GM21381 (cell line): ENCODE measurements around the gene FTL.

Source experiments
- ATAC-seq: cut with Tn5 transposase; IDR thresholded peaks from one replicate; pipeline ENCODE4 v1.9.1; 2021; ENCODE audit warnings: mild to moderate bottlenecking, moderate library complexity; ENCODE audit not compliant: unreplicated experiment

FTL gene

DNA sequence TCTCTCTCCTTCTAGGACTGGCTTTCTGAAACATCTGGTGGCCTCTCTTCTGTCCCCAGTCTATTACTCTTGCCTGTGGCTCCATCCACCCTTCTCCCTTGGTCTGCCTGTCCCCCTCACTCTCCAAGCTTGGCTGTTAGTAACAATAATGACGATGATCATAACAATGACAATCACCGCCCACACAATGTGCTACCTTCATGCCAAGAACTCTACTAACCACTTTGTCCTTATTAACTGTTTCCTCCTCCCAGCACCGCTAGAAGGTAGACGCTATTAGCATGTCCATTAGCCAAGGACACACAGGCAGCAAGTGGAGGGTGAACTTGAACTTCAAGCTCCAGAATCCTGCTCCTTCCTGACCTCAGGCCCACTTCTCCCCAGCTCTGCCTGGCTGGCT lies 25.3 kb downstream of the FTL start:
- no peak for ATAC-seq

- no peak for ATAC-seq
Measured at GRCh38 chr19:48991011-48991609, 26.0 kb downstream of the FTL start.

- ATAC-seq: no peak
Measured at GRCh38 chr19:48991873-48992580, 26.9 kb downstream of the FTL start.

- no peak for ATAC-seq
Measured at GRCh38 chr19:48992581-48993174, 27.6 kb downstream of the FTL start.

DNA sequence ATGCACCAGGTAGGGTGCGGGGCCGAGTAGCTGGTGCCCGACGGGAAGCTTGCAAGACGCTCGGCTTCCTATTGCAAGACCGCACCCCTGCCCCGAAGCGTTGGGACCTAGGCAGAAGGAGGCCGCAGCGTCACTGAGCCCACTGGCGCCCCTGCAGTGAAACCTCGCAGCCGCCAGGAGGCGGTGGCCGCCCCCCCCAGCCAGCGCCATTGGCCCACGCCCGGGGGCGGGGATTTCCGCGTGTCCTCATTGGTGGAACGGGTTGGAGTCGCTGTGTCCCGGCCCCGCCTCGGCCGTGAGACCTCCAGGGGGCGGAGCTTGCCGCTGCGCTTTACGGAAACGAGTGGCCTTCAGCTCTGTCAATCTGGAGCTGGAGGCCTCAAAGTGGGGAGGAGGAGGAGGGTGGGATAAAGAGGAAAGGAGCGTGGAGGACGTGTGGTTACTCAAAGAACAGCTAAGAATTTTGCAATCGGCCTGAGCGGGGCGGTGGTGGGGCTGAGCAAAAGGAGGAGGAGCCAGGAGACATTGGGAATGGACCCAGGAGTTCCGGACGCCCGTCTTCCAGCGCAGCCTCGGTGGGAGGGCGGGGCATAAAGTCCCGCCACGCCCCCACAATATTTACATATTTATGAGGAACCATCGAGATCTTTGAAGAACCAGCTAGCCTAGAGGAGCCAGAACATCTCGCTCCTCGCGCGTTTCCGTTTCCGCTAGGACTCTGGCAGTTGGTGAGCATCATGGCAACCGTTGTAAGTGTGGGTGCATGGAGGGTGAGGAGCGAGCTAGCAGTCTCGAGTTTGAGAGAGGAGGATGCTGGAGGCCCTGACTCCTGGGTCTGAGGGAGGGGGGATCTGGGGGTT lies 28.3 kb downstream of the FTL start, which contains the start of the genes GYS1 and RUVBL2:
TSS of gene GYS1 (minus strand) at position 135 of the 860 bp plus-strand sequence. CDS start 197 bp downstream, outside the sequence.
TSS of gene RUVBL2 (plus strand) at position 713 of the 860 bp plus-strand sequence. CDS start at position 738, 25 bp downstream.
- ATAC-seq: peak; percentile 87

- no peak for ATAC-seq
Measured at GRCh38 chr19:48994035-48994386, 28.9 kb downstream of the FTL start.

DNA sequence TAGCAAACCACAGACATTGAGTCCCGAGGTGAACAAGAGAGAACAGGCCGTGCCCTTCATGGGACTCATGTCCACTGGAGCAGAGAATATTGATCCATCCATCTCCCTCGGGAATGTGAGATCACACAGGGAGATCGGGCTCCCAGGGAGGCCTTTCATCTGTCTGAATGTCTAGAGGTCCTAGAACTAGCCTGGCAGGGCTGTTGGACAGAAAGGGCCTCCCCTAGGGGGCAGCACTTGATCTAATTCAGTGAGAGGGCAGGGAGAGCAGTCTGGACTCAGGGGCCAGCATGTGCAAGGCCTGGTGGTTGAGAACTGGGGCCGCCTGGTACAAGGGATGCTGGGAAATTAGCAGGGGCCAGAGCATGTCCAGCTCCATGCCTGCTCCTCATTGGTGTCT lies 32.9 kb downstream of the FTL start:
- no peak for ATAC-seq

- ATAC-seq: no peak
Measured at GRCh38 chr19:48999481-49000325, 34.6 kb downstream of the FTL start.

GRCh38 chr19:49004133-49004532 lies 39.0 kb downstream of the FTL start:
- no peak for ATAC-seq

GRCh38 chr19:49004964-49005614 lies 40.0 kb downstream of the FTL start:
- no peak for ATAC-seq

DNA sequence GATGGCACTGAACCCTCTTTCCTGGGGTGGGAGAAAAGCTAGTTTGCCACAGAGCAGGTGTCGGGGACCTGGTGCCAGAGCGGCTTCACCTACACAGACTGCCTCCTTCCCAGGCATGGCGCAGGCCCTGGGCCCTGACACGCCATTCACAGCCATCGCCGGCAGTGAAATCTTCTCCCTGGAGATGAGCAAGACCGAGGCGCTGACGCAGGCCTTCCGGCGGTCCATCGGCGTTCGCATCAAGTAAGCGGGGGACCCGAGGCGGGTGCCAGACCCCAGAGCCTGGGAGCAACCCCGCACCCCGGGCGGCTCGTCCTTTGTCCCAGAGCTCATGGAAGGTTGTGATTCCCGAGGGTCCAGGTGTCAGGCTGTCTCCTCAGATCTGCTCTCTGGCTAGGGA lies 41.8 kb downstream of the FTL start:
- ATAC-seq: no peak

- no peak for ATAC-seq
Measured at GRCh38 chr19:49009828-49010227, 44.7 kb downstream of the FTL start.

DNA sequence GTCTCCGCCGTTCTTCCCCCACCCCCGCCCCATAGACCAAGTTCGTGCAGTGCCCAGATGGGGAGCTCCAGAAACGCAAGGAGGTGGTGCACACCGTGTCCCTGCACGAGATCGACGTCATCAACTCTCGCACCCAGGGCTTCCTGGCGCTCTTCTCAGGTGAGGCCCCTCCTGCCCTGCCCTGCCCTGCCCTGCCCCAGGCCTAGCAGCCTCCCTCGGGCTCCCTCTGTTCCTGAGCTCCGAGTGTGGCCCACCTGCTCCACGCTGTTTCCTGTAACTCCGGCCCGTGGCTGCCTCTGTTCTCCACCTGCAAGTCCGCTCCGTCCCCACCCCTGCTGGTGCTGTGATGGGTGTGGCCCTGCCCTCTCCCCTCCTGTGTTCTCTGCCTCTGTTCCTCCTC lies 45.3 kb downstream of the FTL start:
- no peak for ATAC-seq

GRCh38 chr19:49011194-49011593 lies 46.1 kb downstream of the FTL start:
- no peak for ATAC-seq

DNA sequence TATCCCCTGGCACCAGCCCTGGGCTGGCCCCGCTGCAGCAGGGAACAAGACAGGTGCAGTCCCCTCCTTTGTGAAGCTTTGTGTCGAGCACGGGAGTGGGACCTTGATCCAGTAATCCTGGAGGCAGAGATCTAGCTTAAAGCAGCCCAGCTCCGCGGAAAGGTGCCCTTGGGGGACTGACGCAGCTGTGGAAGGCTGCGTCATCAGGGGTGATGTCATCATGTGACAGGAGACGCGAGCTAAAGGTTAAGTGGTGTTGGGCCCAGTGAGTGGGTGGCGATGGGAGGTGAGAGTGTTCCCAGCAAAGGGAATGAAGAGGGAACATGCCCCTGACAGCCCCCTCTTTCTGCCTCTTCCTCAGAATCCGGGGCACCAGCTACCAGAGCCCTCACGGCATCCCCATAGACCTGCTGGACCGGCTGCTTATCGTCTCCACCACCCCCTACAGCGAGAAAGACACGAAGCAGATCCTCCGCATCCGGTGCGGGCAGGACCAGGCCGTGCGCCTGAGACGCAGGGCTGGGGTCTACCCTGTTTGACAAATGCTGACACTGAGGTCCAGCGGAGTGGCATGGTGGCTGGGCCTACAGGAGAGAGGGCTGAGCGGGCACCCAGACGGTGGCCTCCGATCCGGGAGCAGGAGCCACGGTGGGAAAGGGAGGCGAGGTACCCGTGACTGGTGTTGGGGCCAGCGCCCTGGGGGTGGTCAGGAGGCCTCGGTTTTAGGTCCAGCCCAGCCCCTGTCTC lies 49.2 kb downstream of the FTL start:
- no peak for ATAC-seq

DNA sequence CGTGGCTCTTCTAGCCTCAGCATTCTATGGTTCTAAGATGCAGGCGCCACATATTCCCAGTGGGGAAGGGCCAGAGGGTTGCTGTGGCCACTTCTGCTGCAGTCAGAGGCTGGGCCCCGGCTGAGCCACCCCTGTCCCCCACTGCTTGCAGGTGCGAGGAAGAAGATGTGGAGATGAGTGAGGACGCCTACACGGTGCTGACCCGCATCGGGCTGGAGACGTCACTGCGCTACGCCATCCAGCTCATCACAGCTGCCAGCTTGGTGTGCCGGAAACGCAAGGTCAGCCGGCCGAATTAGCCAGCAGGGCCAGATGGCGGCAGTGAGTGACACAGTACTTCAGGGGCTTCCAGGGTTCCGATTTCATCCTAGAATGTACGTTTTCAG lies 49.8 kb downstream of the FTL start:
- no peak for ATAC-seq

DNA sequence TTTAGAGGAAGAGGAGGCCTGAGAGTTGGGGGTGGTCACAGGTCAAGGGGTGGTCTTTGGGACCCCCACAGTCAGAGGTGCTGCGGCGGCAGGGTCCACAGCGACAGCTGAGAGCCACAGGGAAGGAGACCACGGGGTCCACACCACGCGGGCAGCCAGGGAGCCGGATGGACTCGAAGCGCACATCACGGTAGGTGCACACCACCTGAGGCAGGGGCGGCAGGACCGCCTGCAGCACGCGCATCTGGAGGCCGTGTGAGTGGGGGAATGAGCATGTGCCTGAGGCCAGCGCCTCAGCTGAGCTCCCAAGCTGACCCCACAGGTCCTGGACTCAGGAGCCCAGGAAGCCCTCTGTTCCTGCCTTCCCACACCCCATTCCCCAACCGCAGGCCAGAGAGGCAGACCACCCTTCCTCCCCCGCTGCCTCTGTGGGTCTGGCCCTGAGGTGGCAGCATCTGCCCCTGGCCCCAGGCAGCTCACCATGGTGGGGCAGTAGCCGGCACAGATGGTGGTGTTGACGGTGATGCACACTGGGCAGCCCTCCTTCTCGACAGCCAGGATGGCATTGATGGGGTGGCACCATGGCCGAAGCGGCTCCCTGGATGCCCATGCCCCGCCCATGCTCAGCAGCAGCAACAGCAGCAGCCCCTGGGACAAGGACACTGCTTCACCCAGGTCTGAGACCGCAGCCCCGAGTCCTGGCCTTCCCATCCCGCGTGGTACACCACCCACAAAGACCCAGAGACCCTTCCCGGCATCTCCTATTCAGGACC lies 51.1 kb downstream of the FTL start:
- no peak for ATAC-seq
